ENCODE results near the gene BCO2. TPM values are rescaled to one million over a fixed set of nuclear protein-coding genes. Genes with fewer than 3 reads are reported as not detected.

Gene BCO2
- total and polyA plus RNA-seq, 4 donors = 0.70 to 190 (median 78.8) TPM

DNA sequence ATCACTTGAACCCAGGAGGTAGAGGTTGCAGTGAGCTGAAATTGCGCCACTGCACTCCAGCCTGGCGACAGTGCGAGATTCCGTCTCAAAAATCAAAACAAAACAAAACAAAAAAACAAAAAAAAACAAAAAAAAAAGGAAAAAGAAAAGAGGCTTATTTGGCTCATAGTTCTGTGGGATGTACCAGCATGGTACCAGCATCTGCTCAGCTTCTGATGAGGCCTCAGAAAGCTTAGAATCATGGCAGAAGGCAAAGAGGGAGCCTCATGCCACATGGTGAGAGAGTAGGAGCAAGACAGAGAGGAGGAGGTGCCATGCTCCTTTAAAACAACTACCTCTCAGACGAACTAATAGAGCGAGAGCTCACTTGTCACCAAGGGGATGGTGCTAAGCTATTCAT is 40.3 kb downstream of the BCO2 start:
- TF ChIP-seq JUND (IDR thresholded peaks at IDR 0.05) (no peak), NR2F2 (IDR thresholded peaks at IDR 0.05) (no peak), FOXA1 (IDR thresholded peaks at IDR 0.05) (no peak), FOXA2 (IDR thresholded peaks at IDR 0.05) (no peak), HNF4A (conservative IDR thresholded peaks at IDR 0.05) (no peak), YY1 (IDR thresholded peaks at IDR 0.05) (no peak), GABPA (IDR thresholded peaks at IDR 0.05 in 1 of 2, conservative IDR thresholded peaks at IDR 0.05 in 1 of 2) (no peak)
- TF ChIP-seq, protein P1, sequence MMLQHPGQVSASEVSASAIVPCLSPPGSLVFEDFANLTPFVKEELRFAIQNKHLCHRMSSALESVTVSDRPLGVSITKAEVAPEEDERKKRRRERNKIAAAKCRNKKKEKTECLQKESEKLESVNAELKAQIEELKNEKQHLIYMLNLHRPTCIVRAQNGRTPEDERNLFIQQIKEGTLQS (IDR thresholded peaks at IDR 0.05) = no peak
- no peak overlapping the region for H3K4me3 ChIP-seq (ENCODE audit: low read depth in 1 of 3, low read length in 3 of 3)
- no peak overlapping the region for H3K9ac ChIP-seq (ENCODE audit: low read depth in 1 of 2, low read length in 2 of 2)
- no peaks in the 10 kb centered on the region for H3K9me3 ChIP-seq (ENCODE audit: control insufficient read depth in 4 of 4, low read length in 3 of 4)
- WGBS = 81% methylated on average over 6 of the region's 6 CpGs
- no peak for DNase-seq (ENCODE audit: low spot score)
- peaks cover 0 to 10% (median 4%) of the 10 kb centered on the region in 4 donors for H3K36me3 ChIP-seq (ENCODE audit: control insufficient read depth in 4 of 4, insufficient read depth in 3 of 4, low read depth in 1 of 4, low read length in 3 of 4)
- H3K27ac ChIP-seq (ENCODE audit: low read depth in 1 of 2, low read length in 2 of 2) = peak overlapping the region; percentile 64 to 85
- H3K27me3 ChIP-seq (ENCODE audit: control insufficient read depth in 4 of 4, insufficient read depth in 4 of 4, low read length in 3 of 4) = no peaks in the 10 kb centered on the region
- peaks cover 6 to 75% (median 51%) of the 10 kb centered on the region in 4 donors for H3K4me1 ChIP-seq (ENCODE audit: control insufficient read depth in 4 of 4, insufficient read depth in 4 of 4, low read length in 3 of 4)

DNA sequence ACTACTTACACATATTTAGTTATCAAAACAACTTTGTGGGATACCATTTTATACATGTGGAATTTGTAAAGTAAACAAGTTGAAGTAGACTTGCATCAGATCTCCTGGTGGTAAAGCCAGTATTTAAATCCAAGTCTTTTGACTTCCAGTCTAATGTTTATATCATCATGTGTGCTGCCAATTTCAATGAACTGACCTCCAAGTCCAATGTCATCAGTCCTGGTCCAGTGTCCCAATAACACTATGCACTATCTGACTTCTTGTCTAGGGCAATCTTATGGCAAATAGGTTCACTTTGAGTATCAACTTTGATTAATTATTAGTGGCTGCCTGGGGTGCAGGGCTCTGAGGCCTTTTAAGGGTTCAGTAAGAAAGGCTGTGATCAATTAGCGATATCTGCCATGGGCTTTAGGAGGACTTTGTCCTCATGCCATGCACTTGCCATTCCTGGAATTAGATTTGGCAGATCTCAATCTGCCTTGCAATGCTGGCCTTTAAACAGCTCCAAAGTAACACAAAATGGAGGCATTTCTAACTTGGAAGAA is 41.3 kb downstream of the BCO2 start:
- H3K9ac ChIP-seq (ENCODE audit: low read depth in 1 of 2, low read length in 2 of 2) = peak overlapping the region in 1 of 2 donors; percentile 48
- peak overlapping the region; percentile 81 to 85 for H3K27ac ChIP-seq (ENCODE audit: low read depth in 1 of 2, low read length in 2 of 2)
- H3K36me3 ChIP-seq (ENCODE audit: control insufficient read depth in 4 of 4, insufficient read depth in 3 of 4, low read depth in 1 of 4, low read length in 3 of 4) = peaks cover 0 to 10% (median 4%) of the 10 kb centered on the region in 4 donors
- no peak overlapping the region for H3K4me3 ChIP-seq (ENCODE audit: low read depth in 1 of 3, low read length in 3 of 3)
- 45% methylated on average over 1 of the region's 1 CpG for WGBS
- no peaks in the 10 kb centered on the region for H3K27me3 ChIP-seq (ENCODE audit: control insufficient read depth in 4 of 4, insufficient read depth in 4 of 4, low read length in 3 of 4)
- no peak for DNase-seq (ENCODE audit: low spot score)
- peak; percentile 94 for TF ChIP-seq YY1 (IDR thresholded peaks at IDR 0.05)
- peak; percentile 89 for TF ChIP-seq FOXA2 (IDR thresholded peaks at IDR 0.05)
- peak in 1 of 2 donors; percentile 51 for TF ChIP-seq EGR1 (IDR thresholded peaks at IDR 0.05; ENCODE audit: low read depth in 2 of 2)
- TF ChIP-seq HNF4A (conservative IDR thresholded peaks at IDR 0.05) = peak; percentile 98 to 99
- TF ChIP-seq, protein P2, sequence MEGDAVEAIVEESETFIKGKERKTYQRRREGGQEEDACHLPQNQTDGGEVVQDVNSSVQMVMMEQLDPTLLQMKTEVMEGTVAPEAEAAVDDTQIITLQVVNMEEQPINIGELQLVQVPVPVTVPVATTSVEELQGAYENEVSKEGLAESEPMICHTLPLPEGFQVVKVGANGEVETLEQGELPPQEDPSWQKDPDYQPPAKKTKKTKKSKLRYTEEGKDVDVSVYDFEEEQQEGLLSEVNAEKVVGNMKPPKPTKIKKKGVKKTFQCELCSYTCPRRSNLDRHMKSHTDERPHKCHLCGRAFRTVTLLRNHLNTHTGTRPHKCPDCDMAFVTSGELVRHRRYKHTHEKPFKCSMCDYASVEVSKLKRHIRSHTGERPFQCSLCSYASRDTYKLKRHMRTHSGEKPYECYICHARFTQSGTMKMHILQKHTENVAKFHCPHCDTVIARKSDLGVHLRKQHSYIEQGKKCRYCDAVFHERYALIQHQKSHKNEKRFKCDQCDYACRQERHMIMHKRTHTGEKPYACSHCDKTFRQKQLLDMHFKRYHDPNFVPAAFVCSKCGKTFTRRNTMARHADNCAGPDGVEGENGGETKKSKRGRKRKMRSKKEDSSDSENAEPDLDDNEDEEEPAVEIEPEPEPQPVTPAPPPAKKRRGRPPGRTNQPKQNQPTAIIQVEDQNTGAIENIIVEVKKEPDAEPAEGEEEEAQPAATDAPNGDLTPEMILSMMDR (IDR thresholded peaks at IDR 0.05; ENCODE audit: low read depth, low read length, missing input control) = no peak
- TF ChIP-seq RXRA (IDR thresholded peaks at IDR 0.05) = peak; percentile 99
- TF ChIP-seq, protein P3, sequence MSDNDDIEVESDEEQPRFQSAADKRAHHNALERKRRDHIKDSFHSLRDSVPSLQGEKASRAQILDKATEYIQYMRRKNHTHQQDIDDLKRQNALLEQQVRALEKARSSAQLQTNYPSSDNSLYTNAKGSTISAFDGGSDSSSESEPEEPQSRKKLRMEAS (IDR thresholded peaks at IDR 0.05) = peak; percentile 89
- TF ChIP-seq, protein P1 (IDR thresholded peaks at IDR 0.05) = peak; percentile 80
- peak; percentile 71 for TF ChIP-seq NR2F2 (IDR thresholded peaks at IDR 0.05)
- peak; percentile 96 for TF ChIP-seq HNF4G (IDR thresholded peaks at IDR 0.05)
- peak in 1 of 2 donors; percentile 60 for TF ChIP-seq RAD21 (IDR thresholded peaks at IDR 0.05)
- peak; percentile 92 to 94 for TF ChIP-seq JUND (IDR thresholded peaks at IDR 0.05)
- TF ChIP-seq, protein P4, sequence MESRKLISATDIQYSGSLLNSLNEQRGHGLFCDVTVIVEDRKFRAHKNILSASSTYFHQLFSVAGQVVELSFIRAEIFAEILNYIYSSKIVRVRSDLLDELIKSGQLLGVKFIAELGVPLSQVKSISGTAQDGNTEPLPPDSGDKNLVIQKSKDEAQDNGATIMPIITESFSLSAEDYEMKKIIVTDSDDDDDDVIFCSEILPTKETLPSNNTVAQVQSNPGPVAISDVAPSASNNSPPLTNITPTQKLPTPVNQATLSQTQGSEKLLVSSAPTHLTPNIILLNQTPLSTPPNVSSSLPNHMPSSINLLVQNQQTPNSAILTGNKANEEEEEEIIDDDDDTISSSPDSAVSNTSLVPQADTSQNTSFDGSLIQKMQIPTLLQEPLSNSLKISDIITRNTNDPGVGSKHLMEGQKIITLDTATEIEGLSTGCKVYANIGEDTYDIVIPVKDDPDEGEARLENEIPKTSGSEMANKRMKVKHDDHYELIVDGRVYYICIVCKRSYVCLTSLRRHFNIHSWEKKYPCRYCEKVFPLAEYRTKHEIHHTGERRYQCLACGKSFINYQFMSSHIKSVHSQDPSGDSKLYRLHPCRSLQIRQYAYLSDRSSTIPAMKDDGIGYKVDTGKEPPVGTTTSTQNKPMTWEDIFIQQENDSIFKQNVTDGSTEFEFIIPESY (IDR thresholded peaks at IDR 0.05) = peak; percentile 95
- TF ChIP-seq, protein P5, sequence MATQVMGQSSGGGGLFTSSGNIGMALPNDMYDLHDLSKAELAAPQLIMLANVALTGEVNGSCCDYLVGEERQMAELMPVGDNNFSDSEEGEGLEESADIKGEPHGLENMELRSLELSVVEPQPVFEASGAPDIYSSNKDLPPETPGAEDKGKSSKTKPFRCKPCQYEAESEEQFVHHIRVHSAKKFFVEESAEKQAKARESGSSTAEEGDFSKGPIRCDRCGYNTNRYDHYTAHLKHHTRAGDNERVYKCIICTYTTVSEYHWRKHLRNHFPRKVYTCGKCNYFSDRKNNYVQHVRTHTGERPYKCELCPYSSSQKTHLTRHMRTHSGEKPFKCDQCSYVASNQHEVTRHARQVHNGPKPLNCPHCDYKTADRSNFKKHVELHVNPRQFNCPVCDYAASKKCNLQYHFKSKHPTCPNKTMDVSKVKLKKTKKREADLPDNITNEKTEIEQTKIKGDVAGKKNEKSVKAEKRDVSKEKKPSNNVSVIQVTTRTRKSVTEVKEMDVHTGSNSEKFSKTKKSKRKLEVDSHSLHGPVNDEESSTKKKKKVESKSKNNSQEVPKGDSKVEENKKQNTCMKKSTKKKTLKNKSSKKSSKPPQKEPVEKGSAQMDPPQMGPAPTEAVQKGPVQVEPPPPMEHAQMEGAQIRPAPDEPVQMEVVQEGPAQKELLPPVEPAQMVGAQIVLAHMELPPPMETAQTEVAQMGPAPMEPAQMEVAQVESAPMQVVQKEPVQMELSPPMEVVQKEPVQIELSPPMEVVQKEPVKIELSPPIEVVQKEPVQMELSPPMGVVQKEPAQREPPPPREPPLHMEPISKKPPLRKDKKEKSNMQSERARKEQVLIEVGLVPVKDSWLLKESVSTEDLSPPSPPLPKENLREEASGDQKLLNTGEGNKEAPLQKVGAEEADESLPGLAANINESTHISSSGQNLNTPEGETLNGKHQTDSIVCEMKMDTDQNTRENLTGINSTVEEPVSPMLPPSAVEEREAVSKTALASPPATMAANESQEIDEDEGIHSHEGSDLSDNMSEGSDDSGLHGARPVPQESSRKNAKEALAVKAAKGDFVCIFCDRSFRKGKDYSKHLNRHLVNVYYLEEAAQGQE (IDR thresholded peaks at IDR 0.05) = peak; percentile 65
- TF ChIP-seq GABPA (IDR thresholded peaks at IDR 0.05 in 1 of 2, conservative IDR thresholded peaks at IDR 0.05 in 1 of 2) = peak in 1 of 2 donors; percentile 61
- TF ChIP-seq SP1 (IDR thresholded peaks at IDR 0.05) = peak; percentile 99
- TF ChIP-seq FOXA1 (IDR thresholded peaks at IDR 0.05) = peak; percentile 91
- no peak for TF ChIP-seq TAF1 (conservative IDR thresholded peaks at IDR 0.05)
- H3K4me1 ChIP-seq (ENCODE audit: control insufficient read depth in 4 of 4, insufficient read depth in 4 of 4, low read length in 3 of 4) = peaks cover 9 to 80% (median 51%) of the 10 kb centered on the region in 4 donors
- no peaks in the 10 kb centered on the region for H3K9me3 ChIP-seq (ENCODE audit: control insufficient read depth in 4 of 4, low read length in 3 of 4)
